GM12878 (cell line): ENCODE data around the gene CDCA7. TPM values are rescaled to one million over a fixed set of nuclear protein-coding genes. Genes with fewer than 3 reads are reported as not detected.
A peak's percentile ranks its signal among the peaks of the same experiment; 100 is the strongest.

ENCODE experiments used
- ATAC-seq: fragments of 200-7000 bp; cut with Tn5 transposase; 3 replicates; pipeline ENCODE4 v1.9.1; 2020; ENCODE audit warnings: mild to moderate bottlenecking, moderate library complexity
- BruUV-seq: library from RNA; stranded (reverse); fragments of 400-500 nt; replicated peaks from 2 replicates; lab custom pipeline; 2021; lab: Mats Ljungman, UMichigan
- CTCF ChIA-PET: fragments of 300-600 bp; sonication (Branson Sonifier 250); formaldehyde crosslinking; extraction: SDS; loops from one replicate; lab custom pipeline; 2021; ENCODE audit warnings: inconsistent platforms; lab: Yijun Ruan, JAX
- POLR2A ChIA-PET: fragments of 350-600 bp; formaldehyde crosslinking; extraction: SDS; loops from one replicate; lab custom pipeline; 2021; ENCODE audit warnings: inconsistent platforms; lab: Charles Lee
- RAD21 ChIA-PET: fragments of 300-600 bp; sonication (Branson Sonifier 250); formaldehyde crosslinking; loops from one replicate; lab custom pipeline; 2023; ENCODE audit warnings: antibody characterized with exemption; ENCODE audit not compliant: unreplicated experiment; lab: Charles Lee
- SMC1A ChIA-PET: fragments of 300-600 bp; sonication (Branson Sonifier 250); formaldehyde crosslinking; loops from one replicate; lab custom pipeline; 2023; ENCODE audit not compliant: unreplicated experiment, uncharacterized antibody; lab: Charles Lee
- DNase-seq: peaks from one replicate; pipeline ENCODE4 v3.0.0-alpha.2; 2011; ENCODE audit warnings: low read depth, low spot score
- FAIRE-seq: peaks from 3 replicates; lab custom pipeline; 2011; peaks lifted over from hg19 to GRCh38; lab: Jason Lieb, UNC
- H2AFZ ChIP-seq: 2 replicates; pipeline ENCODE4 v1.6.0; 2011; ENCODE audit warnings: low read depth, low read length, control low read depth; ENCODE audit not compliant: control insufficient read depth
- H3K27ac ChIP-seq: 2 replicates; pipeline ENCODE4 v1.5.1; 2011; ENCODE audit warnings: control low read depth; ENCODE audit not compliant: control insufficient read depth, insufficient read depth
- H3K27me3 ChIP-seq, 2 experiments: replicated peaks in 1 of 2; 2 replicates each; pipeline versions ENCODE4 v1.6.0 to v1.6.1; 2011; ENCODE audit warnings: low read length in 1 of 2; ENCODE audit not compliant: control insufficient read depth in 2 of 2, insufficient read depth in 2 of 2
- H3K36me3 ChIP-seq, 2 experiments: 2 replicates each; pipeline ENCODE4 v1.5.1; 2011; ENCODE audit warnings: low read length in 1 of 2; ENCODE audit not compliant: control insufficient read depth in 2 of 2, insufficient read depth in 2 of 2
- H3K4me1 ChIP-seq: 2 replicates; pipeline ENCODE4 v1.6.1; 2011; ENCODE audit warnings: mild to moderate bottlenecking, low read length, moderate library complexity, mixed read lengths; ENCODE audit not compliant: control insufficient read depth, insufficient read depth
- H3K4me2 ChIP-seq: 2 replicates; pipeline ENCODE4 v1.6.0; 2011; ENCODE audit warnings: control low read depth; ENCODE audit not compliant: control insufficient read depth, insufficient read depth
- H3K4me3 ChIP-seq: fragments of 200-600 bp; sonication (generic); 2 replicates; pipeline ENCODE4 v1.5.1; 2016
- H3K79me2 ChIP-seq: 2 replicates; pipeline ENCODE4 v1.6.0; 2011; ENCODE audit warnings: low read length; ENCODE audit not compliant: control insufficient read depth, insufficient read depth
- H3K9ac ChIP-seq: 2 replicates; pipeline ENCODE4 v1.8.0; 2011; ENCODE audit warnings: low read length, control low read depth, mixed read lengths; ENCODE audit not compliant: control insufficient read depth, insufficient read depth
- H3K9me3 ChIP-seq: replicated peaks from 3 replicates; pipeline ENCODE4 v1.5.1; 2011; ENCODE audit warnings: mild to moderate bottlenecking, low read length; ENCODE audit not compliant: control insufficient read depth, insufficient read depth
- H4K20me1 ChIP-seq: 2 replicates; pipeline ENCODE4 v1.6.0; 2011; ENCODE audit not compliant: control insufficient read depth, insufficient read depth
- ASH2L ChIP-seq: fragments of 300-600, 200-600 bp; sonication (generic); IDR thresholded peaks from 2 replicates; pipeline ENCODE4 v1.6.1; 2017; ENCODE audit warnings: low read depth, mild to moderate bottlenecking, borderline replicate concordance
- EP300 ChIP-seq, 2 experiments: fragments of 150-350 bp in 1 of 2; IDR thresholded peaks; 2 replicates each; pipeline ENCODE4 v1.6.1; 2011 to 2012; ENCODE audit warnings: low read depth in 2 of 2, low read length in 2 of 2, borderline replicate concordance in 1 of 2, improper control_type of control experiment in 1 of 2, inconsistent platforms in 1 of 2; ENCODE audit not compliant: control insufficient read depth in 1 of 2
- KAT2A ChIP-seq: conservative IDR thresholded peaks from 2 replicates; pipeline ENCODE4 v1.6.1; 2011; ENCODE audit warnings: low read depth, low read length; ENCODE audit not compliant: control insufficient read depth
- NFIC ChIP-seq: IDR thresholded peaks from 2 replicates; pipeline ENCODE4 v1.6.1; 2012; ENCODE audit warnings: low read depth, mild to moderate bottlenecking, inconsistent platforms, low read length, moderate library complexity
- POU2F2 ChIP-seq: IDR thresholded peaks from 3 replicates; pipeline ENCODE4 v1.6.1; 2011; ENCODE audit warnings: low read depth, mild to moderate bottlenecking, low read length, borderline replicate concordance
- RAD21 ChIP-seq: IDR thresholded peaks from 2 replicates; pipeline ENCODE4 v1.6.1; 2011; ENCODE audit warnings: mild to moderate bottlenecking, low read depth, low read length, moderate library complexity; ENCODE audit not compliant: insufficient read depth
- RFX5 ChIP-seq: IDR thresholded peaks from 2 replicates; pipeline ENCODE4 v1.6.1; 2011; ENCODE audit warnings: low read depth, low read length, improper control_type of control experiment
- RUNX3 ChIP-seq: IDR thresholded peaks from 2 replicates; pipeline ENCODE4 v1.6.1; 2012; ENCODE audit warnings: low read length, inconsistent platforms
- SMARCA5 ChIP-seq: fragments of 450-650 bp; IDR thresholded peaks from 2 replicates; pipeline ENCODE4 v1.6.1; 2017; ENCODE audit warnings: mild to moderate bottlenecking
- SMC3 ChIP-seq: IDR thresholded peaks from 2 replicates; pipeline ENCODE4 v1.6.1; 2011; ENCODE audit warnings: low read length, improper control_type of control experiment, borderline replicate concordance
- SRF ChIP-seq, 2 experiments: IDR thresholded peaks; 2 replicates each; pipeline ENCODE4 v1.6.1; 2011; ENCODE audit warnings: low read depth in 2 of 2, low read length in 2 of 2, mild to moderate bottlenecking in 1 of 2, moderate library complexity in 1 of 2
- YY1 ChIP-seq: IDR thresholded peaks from 2 replicates; pipeline ENCODE4 v1.6.1; 2011; ENCODE audit warnings: low read depth, mild to moderate bottlenecking, low read length
- ZNF384 ChIP-seq: IDR thresholded peaks from 2 replicates; pipeline ENCODE4 v1.6.1; 2012; ENCODE audit warnings: low read depth, mild to moderate bottlenecking, low read length, improper control_type of control experiment, borderline replicate concordance
- WGBS: methylation state at CpG from one replicate; pipeline ENCODE4 v1.1.6; 2016; ENCODE audit warnings: low lambda C conversion rate; ENCODE audit not compliant: insufficient replicate concordance, insufficient coverage; ENCODE audit errors: missing lambda C conversion rate; 5-methylcytosine and 5-hydroxymethylcytosine counted together
- in situ Hi-C: fragments of 300-500 bp; cut with MboI; formaldehyde crosslinking; loops from 9 replicates; pipeline ENCODE4 v1.14.3; 2018; ENCODE audit warnings: mixed read lengths
- intact Hi-C: fragments of 100-400 bp; cut with micrococcal nuclease; formaldehyde crosslinking; loops from one replicate; pipeline ENCODE4 v1.14.2; 2022; ENCODE audit not compliant: unreplicated experiment
- polyA plus RNA-seq, 11 experiments: library from polyadenylated mRNA; depleted of rRNA in 4 of 11; unstranded in 6 of 11; stranded (reverse) in 5 of 11; fragments of >200 nt; fragmentation: Nextera tagmentation in 4 of 11; fragmentation: Illumina TruSeq in 1 of 11; extraction: Ambion mirVana in 4 of 11; extraction: Trizol in 1 of 11; gene quantifications; 1 replicate in 1 of 11; 2 replicates in 10 of 11; pipeline versions ENCODE4 v1.2.1 to v1.2.3, GENCODE V29; 2011 to 2016; ENCODE audit warnings: inconsistent platforms in 2 of 11, missing spikeins in 2 of 11, low read depth in 1 of 11
- total RNA-seq, 4 experiments: library from RNA; depleted of rRNA in 3 of 4; stranded (reverse); fragments of >200 nt in 3 of 4; fragmentation: Illumina TruSeq in 1 of 4; extraction: Trizol in 1 of 4; gene quantifications; 2 replicates each; pipeline versions ENCODE4 v1.2.1 to v1.2.3, GENCODE V29; 2013 to 2021
- TF ChIP-seq, protein P1 (sequence below): fragments of 450-650 bp; IDR thresholded peaks from 2 replicates; pipeline ENCODE4 v1.6.1; 2018; ENCODE audit warnings: borderline replicate concordance, mild to moderate bottlenecking; ENCODE audit not compliant: partially characterized antibody
- TF ChIP-seq, protein P2 (sequence below), 3 experiments: IDR thresholded peaks in 2 of 3; conservative IDR thresholded peaks in 1 of 3; 2 replicates each; pipeline ENCODE4 v1.5.1; 2011; ENCODE audit warnings: low read depth in 3 of 3, low read length in 3 of 3, mild to moderate bottlenecking in 3 of 3, control low read depth in 2 of 3, moderate library complexity in 2 of 3, inconsistent platforms in 1 of 3, mixed read lengths in 1 of 3; ENCODE audit not compliant: control insufficient read depth in 2 of 3, insufficient read depth in 1 of 3; ENCODE audit errors: extremely low read depth in 1 of 3

Gene CDCA7
- total and polyA plus RNA-seq, 10 of the 15 experiments (the other 5 are each of a cell fraction or from before 2014, with no cell fraction given), result 23.5 to 71.3 (median 40.8) TPM

DNA sequence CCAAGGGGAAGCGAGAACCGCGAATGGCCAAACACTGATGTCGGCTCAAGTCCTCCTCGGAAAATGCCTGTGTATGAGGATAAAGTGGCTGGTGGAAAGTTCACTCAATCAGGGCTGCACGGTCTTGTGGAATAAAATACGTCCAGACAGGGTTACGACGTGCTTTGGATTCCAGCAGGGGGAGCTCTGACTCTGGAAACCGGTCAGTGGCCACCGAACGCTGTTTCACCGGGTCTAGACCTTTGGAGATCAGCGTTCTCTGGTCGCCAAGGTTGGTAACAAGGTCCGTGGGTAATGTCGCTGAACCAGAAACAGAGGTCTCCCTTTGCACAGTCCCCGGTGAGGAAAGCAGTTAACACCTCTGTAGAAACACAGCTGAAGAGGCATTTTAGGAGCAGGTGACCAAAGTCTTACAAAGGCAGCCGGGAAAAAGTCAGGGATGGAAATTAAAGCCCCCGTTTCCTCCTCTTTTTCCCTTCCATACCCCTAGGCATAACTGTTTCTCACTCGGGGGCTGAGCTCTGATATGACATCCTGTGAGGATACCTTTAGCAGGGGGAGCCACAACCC, 47.8 kb downstream of the CDCA7 start:
- WGBS, result 5% methylated on average over 21 of the region's 21 CpGs
- TF ChIP-seq RUNX3 (peak; percentile 34; the same call in 1 of the 2 replicates), SMARCA5 (0 out of 2 replicates have a peak, but pooled peaks have one; percentile 37), EP300 (IDR thresholded peaks at IDR 0.05; ENCODE audit: borderline replicate concordance in 1 of 2, control insufficient read depth in 1 of 2, low read depth in 2 of 2, low read length in 2 of 2) (no peak), RAD21 (peak; percentile 93), YY1 (peak; percentile 70), ASH2L (no peak), KAT2A (no peak), RFX5 (no peak), NFIC (no peak), ZNF384 (no peak), SRF (IDR thresholded peaks at IDR 0.05; ENCODE audit: low read depth in 2 of 2, low read length in 2 of 2) (no peak), SMC3 (peak; percentile 86), POU2F2 (0 out of 3 replicates have a peak, but pooled peaks have one; percentile 12)
- TF ChIP-seq, protein P1, sequence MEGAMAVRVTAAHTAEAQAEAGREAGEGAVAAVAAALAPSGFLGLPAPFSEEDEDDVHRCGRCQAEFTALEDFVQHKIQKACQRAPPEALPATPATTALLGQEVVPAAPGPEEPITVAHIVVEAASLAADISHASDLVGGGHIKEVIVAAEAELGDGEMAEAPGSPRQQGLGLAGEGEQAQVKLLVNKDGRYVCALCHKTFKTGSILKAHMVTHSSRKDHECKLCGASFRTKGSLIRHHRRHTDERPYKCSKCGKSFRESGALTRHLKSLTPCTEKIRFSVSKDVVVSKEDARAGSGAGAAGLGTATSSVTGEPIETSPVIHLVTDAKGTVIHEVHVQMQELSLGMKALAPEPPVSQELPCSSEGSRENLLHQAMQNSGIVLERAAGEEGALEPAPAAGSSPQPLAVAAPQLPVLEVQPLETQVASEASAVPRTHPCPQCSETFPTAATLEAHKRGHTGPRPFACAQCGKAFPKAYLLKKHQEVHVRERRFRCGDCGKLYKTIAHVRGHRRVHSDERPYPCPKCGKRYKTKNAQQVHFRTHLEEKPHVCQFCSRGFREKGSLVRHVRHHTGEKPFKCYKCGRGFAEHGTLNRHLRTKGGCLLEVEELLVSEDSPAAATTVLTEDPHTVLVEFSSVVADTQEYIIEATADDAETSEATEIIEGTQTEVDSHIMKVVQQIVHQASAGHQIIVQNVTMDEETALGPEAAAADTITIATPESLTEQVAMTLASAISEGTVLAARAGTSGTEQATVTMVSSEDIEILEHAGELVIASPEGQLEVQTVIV, result no peak
- TF ChIP-seq, protein P2, sequence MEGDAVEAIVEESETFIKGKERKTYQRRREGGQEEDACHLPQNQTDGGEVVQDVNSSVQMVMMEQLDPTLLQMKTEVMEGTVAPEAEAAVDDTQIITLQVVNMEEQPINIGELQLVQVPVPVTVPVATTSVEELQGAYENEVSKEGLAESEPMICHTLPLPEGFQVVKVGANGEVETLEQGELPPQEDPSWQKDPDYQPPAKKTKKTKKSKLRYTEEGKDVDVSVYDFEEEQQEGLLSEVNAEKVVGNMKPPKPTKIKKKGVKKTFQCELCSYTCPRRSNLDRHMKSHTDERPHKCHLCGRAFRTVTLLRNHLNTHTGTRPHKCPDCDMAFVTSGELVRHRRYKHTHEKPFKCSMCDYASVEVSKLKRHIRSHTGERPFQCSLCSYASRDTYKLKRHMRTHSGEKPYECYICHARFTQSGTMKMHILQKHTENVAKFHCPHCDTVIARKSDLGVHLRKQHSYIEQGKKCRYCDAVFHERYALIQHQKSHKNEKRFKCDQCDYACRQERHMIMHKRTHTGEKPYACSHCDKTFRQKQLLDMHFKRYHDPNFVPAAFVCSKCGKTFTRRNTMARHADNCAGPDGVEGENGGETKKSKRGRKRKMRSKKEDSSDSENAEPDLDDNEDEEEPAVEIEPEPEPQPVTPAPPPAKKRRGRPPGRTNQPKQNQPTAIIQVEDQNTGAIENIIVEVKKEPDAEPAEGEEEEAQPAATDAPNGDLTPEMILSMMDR (IDR thresholded peaks at IDR 0.05 in 2 of 3, conservative IDR thresholded peaks at IDR 0.05 in 1 of 3; ENCODE audit: control insufficient read depth in 2 of 3, extremely low read depth in 1 of 3, insufficient read depth in 1 of 3, low read depth in 3 of 3, low read length in 3 of 3), result peak; percentile 81 to 94 (median 88)
- SMC1A ChIA-PET, result interaction anchor here (0.5 to 3.1 kb wide), 11 partner anchors 13 to 1173 kb away, joined by 3 to 14 read pairs (median 3); no protein-coding TSS in a partner anchor
- H3K36me3 ChIP-seq, result no peaks in the 10 kb centered on the region
- CTCF ChIA-PET, result interaction anchor here (0.7 to 3.1 kb wide), 22 partner anchors 11 to 955 kb away, joined by 3 to 37 read pairs (median 4); no protein-coding TSS in a partner anchor
- peak; percentile 15 for DNase-seq
- H3K9ac ChIP-seq, result no peak overlapping the region
- POLR2A ChIA-PET, result no interaction called here
- in situ Hi-C loops (loop anchor here (5.0 to 10.0 kb wide), 2 partner anchors 642 to 940 kb away; no protein-coding TSS in a partner anchor), intact Hi-C loops (loop anchor here (1.0 to 10.0 kb wide), 4 partner anchors 47 to 1042 kb away; no protein-coding TSS in a partner anchor)
- no peaks in the 10 kb centered on the region for H3K9me3 ChIP-seq
- RAD21 ChIA-PET, result interaction anchor here (0.5 to 2.0 kb wide), 10 partner anchors 47 to 1057 kb away, joined by 3 to 22 read pairs (median 4); no protein-coding TSS in a partner anchor
- ATAC-seq, result peak; percentile 99
- peaks cover 1 to 6% of the 10 kb centered on the region in 2 experiments; a peak in 3 of 4 replicates for H3K27me3 ChIP-seq
- no peaks in the 10 kb centered on the region for H4K20me1 ChIP-seq
- no TSS peak for BruUV-seq
- no peak overlapping the region for H3K27ac ChIP-seq
- no peaks in the 10 kb centered on the region for H3K4me1 ChIP-seq
- H3K4me2 ChIP-seq, result no peak overlapping the region
- FAIRE-seq, result no peak
- no peak overlapping the region for H2AFZ ChIP-seq
- no peaks in the 10 kb centered on the region for H3K79me2 ChIP-seq
- H3K4me3 ChIP-seq, result no peak overlapping the region
